Activated T-helper 2 cell treated with anti-CD3 and anti-CD28 coated beads, Interferon-gamma antibody, Interleukin-2, Interleukin-4, amounts not matched to agents 10 μg/mL and 5 μg/mL and 100 μg/mL, durations not matched to agents 14 hours and 24 hours and 36 hours (primary cell): ENCODE measurements around the gene CPXM2. TPM values are rescaled to one million over a fixed set of nuclear protein-coding genes. Genes with fewer than 3 reads are reported as not detected.

Experiments used
- DNase-seq: peaks from one replicate; pipeline ENCODE4 v3.0.0; 2021; ENCODE audit warnings: low spot score
- H3K27ac Mint-ChIP-seq: one replicate; pipeline ENCODE4 v1.8.0; 2021; ENCODE audit warnings: mixed read lengths
- H3K27me3 Mint-ChIP-seq: one replicate; pipeline ENCODE4 v1.8.0; 2021; ENCODE audit warnings: low read depth, mixed read lengths
- H3K36me3 Mint-ChIP-seq: one replicate; pipeline ENCODE4 v1.8.0; 2021; ENCODE audit warnings: low read depth, mixed read lengths
- H3K4me1 Mint-ChIP-seq: one replicate; pipeline ENCODE4 v1.8.0; 2021; ENCODE audit warnings: low read depth, mixed read lengths
- H3K4me3 Mint-ChIP-seq: one replicate; pipeline ENCODE4 v1.8.0; 2021; ENCODE audit warnings: low read depth, mild to moderate bottlenecking, moderate library complexity, mixed read lengths
- H3K9me3 Mint-ChIP-seq: one replicate; pipeline ENCODE4 v1.8.0; 2021; ENCODE audit warnings: mixed read lengths
- intact Hi-C: fragments of 100-400 bp; cut with micrococcal nuclease; formaldehyde crosslinking; loops from one replicate; pipeline ENCODE4 v1.15.1; 2023
- total RNA-seq: library from RNA; stranded (reverse); gene quantifications from 2 replicates; pipeline ENCODE4 v1.2.3, GENCODE V29; 2022

Gene CPXM2
- total RNA-seq, 1 donor from 2014 or later: not detected

DNA sequence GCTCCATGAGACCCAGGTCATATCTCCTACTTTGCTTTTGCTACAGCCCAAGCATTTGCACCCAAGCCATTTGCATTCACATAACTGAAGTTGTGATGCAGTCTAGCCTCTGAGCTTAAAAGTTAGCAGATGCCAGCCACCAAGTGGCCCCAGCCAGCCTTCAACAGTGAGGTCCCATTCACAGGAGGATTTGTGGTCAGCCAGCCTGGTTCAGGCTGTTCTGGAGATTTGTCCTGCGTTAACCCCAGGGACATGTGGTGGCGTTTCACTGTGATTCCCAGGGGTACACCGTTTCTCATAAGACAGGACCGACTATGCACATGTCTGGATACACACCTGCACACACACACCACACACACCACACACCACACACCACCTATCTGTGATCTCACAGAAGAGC lies 174.3 kb downstream of the CPXM2 start:
- intact Hi-C loops: no loop called here
- no peaks in the 10 kb centered on the region for H3K9me3 Mint-ChIP-seq
- no peak overlapping the region for H3K4me3 Mint-ChIP-seq
- no peaks in the 10 kb centered on the region for H3K36me3 Mint-ChIP-seq
- H3K4me1 Mint-ChIP-seq: no peaks in the 10 kb centered on the region
- no peaks in the 10 kb centered on the region for H3K27me3 Mint-ChIP-seq
- H3K27ac Mint-ChIP-seq: no peak overlapping the region
- no peak for DNase-seq

DNA sequence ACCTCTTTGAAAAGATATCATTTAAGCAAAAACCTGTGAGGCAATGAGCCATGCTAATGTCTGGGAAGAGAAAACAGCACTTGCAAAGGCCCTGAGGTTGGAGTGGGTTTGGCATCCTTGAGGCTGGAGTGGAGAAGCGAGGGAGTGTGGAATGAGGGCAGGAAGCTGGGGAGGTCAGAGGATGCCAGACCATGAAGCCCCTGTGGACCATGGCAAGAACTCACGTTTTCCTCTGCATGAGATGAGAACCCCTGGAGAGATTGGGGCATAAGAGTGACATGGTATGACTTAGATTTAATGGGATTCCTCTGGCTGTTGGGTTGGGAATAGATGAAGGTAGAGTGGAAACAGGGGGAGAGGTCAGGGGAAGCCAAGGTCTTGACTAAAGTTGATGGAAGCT lies 176.1 kb downstream of the CPXM2 start:
- no peak for DNase-seq
- no peak overlapping the region for H3K4me3 Mint-ChIP-seq
- no peaks in the 10 kb centered on the region for H3K4me1 Mint-ChIP-seq
- no peaks in the 10 kb centered on the region for H3K9me3 Mint-ChIP-seq
- H3K36me3 Mint-ChIP-seq: no peaks in the 10 kb centered on the region
- no peaks in the 10 kb centered on the region for H3K27me3 Mint-ChIP-seq
- intact Hi-C loops: no loop called here
- H3K27ac Mint-ChIP-seq: no peak overlapping the region

GRCh38 chr10:123706236-123706635 lies 185.4 kb downstream of the CPXM2 start:
- intact Hi-C loops: no loop called here
- no peaks in the 10 kb centered on the region for H3K9me3 Mint-ChIP-seq
- H3K4me3 Mint-ChIP-seq: no peak overlapping the region
- H3K36me3 Mint-ChIP-seq: no peaks in the 10 kb centered on the region
- no peak overlapping the region for H3K27ac Mint-ChIP-seq
- H3K27me3 Mint-ChIP-seq: peaks cover 2% of the 10 kb centered on the region
- DNase-seq: no peak
- H3K4me1 Mint-ChIP-seq: no peaks in the 10 kb centered on the region

- Mint-ChIP-seq H3K27me3 (peaks cover 2% of the 10 kb centered on the region), H3K36me3 (no peaks in the 10 kb centered on the region), H3K27ac (no peak overlapping the region), H3K4me1 (no peaks in the 10 kb centered on the region), H3K9me3 (no peaks in the 10 kb centered on the region), H3K4me3 (no peak overlapping the region)
- no peak for DNase-seq
- intact Hi-C loops: no loop called here
Measured at GRCh38 chr10:123704812-123705211, 186.8 kb downstream of the CPXM2 start.

GRCh38 chr10:123704076-123704475 lies 187.5 kb downstream of the CPXM2 start:
- no peaks in the 10 kb centered on the region for H3K36me3 Mint-ChIP-seq
- peaks cover 2% of the 10 kb centered on the region for H3K27me3 Mint-ChIP-seq
- no peak overlapping the region for H3K27ac Mint-ChIP-seq
- no peaks in the 10 kb centered on the region for H3K4me1 Mint-ChIP-seq
- H3K9me3 Mint-ChIP-seq: no peaks in the 10 kb centered on the region
- DNase-seq: no peak
- intact Hi-C loops: no loop called here
- no peak overlapping the region for H3K4me3 Mint-ChIP-seq

- H3K4me3 Mint-ChIP-seq: no peak overlapping the region
- no peaks in the 10 kb centered on the region for H3K4me1 Mint-ChIP-seq
- H3K36me3 Mint-ChIP-seq: no peaks in the 10 kb centered on the region
- H3K9me3 Mint-ChIP-seq: no peaks in the 10 kb centered on the region
- H3K27ac Mint-ChIP-seq: no peak overlapping the region
- no peak for DNase-seq
- intact Hi-C loops: no loop called here
- H3K27me3 Mint-ChIP-seq: peaks cover 2% of the 10 kb centered on the region
Measured at GRCh38 chr10:123703195-123703790, 188.3 kb downstream of the CPXM2 start.

Other genes with a start within 250 kb of the CPXM2 start
- gene GPR26, start 225.5 kb downstream of the CPXM2 start, total RNA-seq: not detected in 2 replicates
- gene CHST15, start 201.8 kb upstream of the CPXM2 start, total RNA-seq: 0.07 TPM in 1 of 2 replicates, not detected in the other